Measurements from ENCODE around the gene G3BP2.
A peak's percentile ranks its signal among the peaks of the same experiment; 100 is the strongest.
"Not testable (repeated sequence)": the region's sequence is repeated elsewhere in the genome, so short reads cannot be mapped to it uniquely, and the experiment has no call there.

G3BP2 gene

GRCh38 chr4:75673027-75673958, at the start of gene G3BP2:
TSS of gene G3BP2 (minus strand) at chr4:75673411. CDS start at chr4:75662025, 11,386 bp downstream.
- peak; percentile 99 for DNase-seq (ENCODE audit: low spot score)

- DNase-seq (ENCODE audit: low spot score) = no peak
Measured at GRCh38 chr4:75722417-75722816, 49.2 kb upstream of the G3BP2 start.

GRCh38 chr4:75718529-75718928, 45.3 kb upstream of the G3BP2 start:
- DNase-seq (ENCODE audit: low spot score) = no peak

GRCh38 chr4:75717408-75717807, 44.2 kb upstream of the G3BP2 start:
- no peak for DNase-seq (ENCODE audit: low spot score)

- DNase-seq (ENCODE audit: low spot score) = not testable (repeated sequence)
Measured at GRCh38 chr4:75716054-75716453, 42.8 kb upstream of the G3BP2 start.

- DNase-seq (ENCODE audit: low spot score) = peak; percentile 38
Measured at GRCh38 chr4:75715105-75715799, 42.0 kb upstream of the G3BP2 start.

- no peak for DNase-seq (ENCODE audit: low spot score)
Measured at GRCh38 chr4:75714704-75715103, 41.5 kb upstream of the G3BP2 start.

- no peak for DNase-seq (ENCODE audit: low spot score)
Measured at GRCh38 chr4:75714011-75714410, 40.8 kb upstream of the G3BP2 start.

GRCh38 chr4:75710246-75710645, 37.0 kb upstream of the G3BP2 start:
- DNase-seq (ENCODE audit: low spot score) = no peak

GRCh38 chr4:75708218-75708691, 35.0 kb upstream of the G3BP2 start:
- no peak for DNase-seq (ENCODE audit: low spot score)

- DNase-seq (ENCODE audit: low spot score) = no peak
Measured at GRCh38 chr4:75705198-75705977, 32.2 kb upstream of the G3BP2 start.

GRCh38 chr4:75702919-75703411, 29.8 kb upstream of the G3BP2 start:
- no peak for DNase-seq (ENCODE audit: low spot score)

GRCh38 chr4:75699299-75699698, 26.1 kb upstream of the G3BP2 start:
- no peak for DNase-seq (ENCODE audit: low spot score)

- no peak for DNase-seq (ENCODE audit: low spot score)
Measured at GRCh38 chr4:75698963-75699228, 25.7 kb upstream of the G3BP2 start.

- DNase-seq (ENCODE audit: low spot score) = no peak
Measured at GRCh38 chr4:75698162-75698962, 25.2 kb upstream of the G3BP2 start.

GRCh38 chr4:75696581-75696980, 23.4 kb upstream of the G3BP2 start:
- no peak for DNase-seq (ENCODE audit: low spot score)

- no peak for DNase-seq (ENCODE audit: low spot score)
Measured at GRCh38 chr4:75696071-75696470, 22.9 kb upstream of the G3BP2 start.

GRCh38 chr4:75692066-75692465, 18.9 kb upstream of the G3BP2 start:
- DNase-seq (ENCODE audit: low spot score) = not testable (repeated sequence)

GRCh38 chr4:75687125-75687524, 13.9 kb upstream of the G3BP2 start:
- not testable (repeated sequence) for DNase-seq (ENCODE audit: low spot score)

GRCh38 chr4:75686346-75686745, 13.1 kb upstream of the G3BP2 start:
- DNase-seq (ENCODE audit: low spot score) = peak; percentile 68

- DNase-seq (ENCODE audit: low spot score) = no peak
Measured at GRCh38 chr4:75685546-75686189, 12.5 kb upstream of the G3BP2 start.

All from putamen (tissue), 1 donor.